Peyer's patch (tissue), 4 donors: ENCODE measurements around the gene TMEM204.

Source experiments
- CTCF ChIP-seq, 6 experiments: fragments of 450-650 bp in 4 of 6; fragments of 200-600 bp in 2 of 6; sonication (generic) in 1 of 6; IDR thresholded peaks; one replicate each; pipeline ENCODE4 v1.5.1; 2017 to 2019; ENCODE audit warnings: antibody characterized with exemption in 6 of 6, mild to moderate bottlenecking in 3 of 6, moderate library complexity in 1 of 6
- POLR2A ChIP-seq, 2 donors: fragments of 450-650 bp; IDR thresholded peaks; one replicate each; pipeline ENCODE4 v1.5.1; 2017; ENCODE audit warnings: antibody characterized with exemption in 2 of 2, mild to moderate bottlenecking in 2 of 2, moderate library complexity in 2 of 2

DNA sequence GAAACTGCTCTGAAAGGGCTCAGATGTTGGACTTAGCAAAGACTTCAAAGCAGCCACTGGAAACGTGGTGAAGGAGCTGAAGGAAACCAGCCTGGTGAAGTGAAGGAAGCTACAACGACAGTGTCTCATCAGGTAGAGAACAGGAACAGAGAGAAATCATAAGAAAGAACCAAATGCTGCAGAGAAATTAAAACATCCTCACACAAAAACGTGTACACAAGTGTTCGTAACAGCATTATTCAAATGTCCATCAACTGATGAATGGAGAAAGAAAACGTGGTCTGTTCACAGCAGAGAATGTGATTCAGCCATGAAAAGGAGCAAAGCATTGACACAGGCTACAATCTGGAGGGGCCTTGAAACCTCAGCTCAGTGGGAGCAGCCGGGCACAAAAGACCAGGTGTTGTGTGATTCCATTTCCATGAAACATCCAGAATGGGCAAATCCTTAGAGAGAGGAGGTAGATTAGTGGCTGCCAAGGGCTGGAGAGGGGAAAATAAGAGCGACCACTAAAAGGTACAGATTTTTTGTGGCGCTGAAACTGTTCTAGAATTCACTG, 51.5 kb downstream of the TMEM204 start:
- no peak for TF ChIP-seq CTCF (IDR thresholded peaks at IDR 0.05)
- TF ChIP-seq POLR2A (IDR thresholded peaks at IDR 0.05), result no peak
